Fibroblast of the aortic adventitia (primary cell): ENCODE data around the gene N4BP2L2. TPM values are rescaled to one million over a fixed set of nuclear protein-coding genes. Genes with fewer than 3 reads are reported as not detected.

ENCODE experiments used
- DNase-seq: peaks from one replicate; pipeline ENCODE4 v3.0.0-alpha.2; 2010; ENCODE audit warnings: low read depth
- H3K4me3 ChIP-seq: 2 replicates; pipeline ENCODE4 v1.5.1; 2011; ENCODE audit warnings: low read depth, mild to moderate bottlenecking, control low read depth, low read length, moderate library complexity
- total RNA-seq: library from RNA; depleted of rRNA; stranded (reverse); fragments of >200 nt; gene quantifications from 2 replicates; pipeline ENCODE4 v1.2.3, GENCODE V29; 2012; ENCODE audit warnings: low replicate concordance
- TF ChIP-seq, protein P1 (sequence below): IDR thresholded peaks from 2 replicates; pipeline ENCODE4 v1.5.1; 2011; ENCODE audit warnings: mild to moderate bottlenecking, low read length, control low read depth, inconsistent platforms; ENCODE audit not compliant: insufficient read depth

Gene N4BP2L2
- total RNA-seq, 1 donor = 157 TPM

DNA sequence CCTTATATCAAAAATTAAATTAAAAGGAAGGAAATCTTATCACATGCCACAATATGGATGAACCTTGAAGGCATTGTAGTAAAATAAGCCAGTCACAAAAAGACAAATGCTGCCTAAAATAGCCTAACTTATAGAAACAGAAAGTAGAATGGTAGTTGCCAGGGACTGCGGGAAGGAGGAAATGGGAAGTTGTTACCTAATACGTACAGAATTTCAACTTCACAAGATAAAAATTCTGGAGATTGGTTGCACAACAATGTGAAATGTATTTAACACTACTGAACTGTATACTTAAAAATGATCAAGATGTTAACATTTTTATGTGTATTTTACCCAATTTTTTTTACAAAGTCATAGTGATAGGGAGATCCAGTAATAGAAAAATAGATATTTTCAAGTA is 10.2 kb upstream of the N4BP2L2 start:
- DNase-seq = peak; percentile 66
- no peak overlapping the region for H3K4me3 ChIP-seq

DNA sequence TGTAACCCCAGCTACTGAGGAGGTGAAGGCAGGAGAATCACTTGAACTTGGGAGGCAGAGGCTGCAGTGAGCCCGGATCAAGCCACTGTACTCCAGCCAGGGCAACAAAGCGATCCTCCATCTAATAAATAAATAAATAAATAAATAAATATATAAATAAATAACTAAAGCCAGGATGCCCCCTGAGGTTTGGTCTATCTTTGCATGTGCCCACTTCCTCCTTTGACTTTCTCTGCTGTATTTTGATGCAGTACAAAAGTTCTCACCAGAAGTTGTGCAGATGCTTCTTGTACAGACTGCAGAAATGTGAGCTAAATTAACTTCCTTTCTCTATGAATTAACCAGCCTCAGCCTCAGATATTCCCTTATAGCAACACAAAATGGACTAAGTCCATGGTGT is 6.5 kb upstream of the N4BP2L2 start:
- no peak for DNase-seq
- H3K4me3 ChIP-seq = no peak overlapping the region
- TF ChIP-seq, protein P1, sequence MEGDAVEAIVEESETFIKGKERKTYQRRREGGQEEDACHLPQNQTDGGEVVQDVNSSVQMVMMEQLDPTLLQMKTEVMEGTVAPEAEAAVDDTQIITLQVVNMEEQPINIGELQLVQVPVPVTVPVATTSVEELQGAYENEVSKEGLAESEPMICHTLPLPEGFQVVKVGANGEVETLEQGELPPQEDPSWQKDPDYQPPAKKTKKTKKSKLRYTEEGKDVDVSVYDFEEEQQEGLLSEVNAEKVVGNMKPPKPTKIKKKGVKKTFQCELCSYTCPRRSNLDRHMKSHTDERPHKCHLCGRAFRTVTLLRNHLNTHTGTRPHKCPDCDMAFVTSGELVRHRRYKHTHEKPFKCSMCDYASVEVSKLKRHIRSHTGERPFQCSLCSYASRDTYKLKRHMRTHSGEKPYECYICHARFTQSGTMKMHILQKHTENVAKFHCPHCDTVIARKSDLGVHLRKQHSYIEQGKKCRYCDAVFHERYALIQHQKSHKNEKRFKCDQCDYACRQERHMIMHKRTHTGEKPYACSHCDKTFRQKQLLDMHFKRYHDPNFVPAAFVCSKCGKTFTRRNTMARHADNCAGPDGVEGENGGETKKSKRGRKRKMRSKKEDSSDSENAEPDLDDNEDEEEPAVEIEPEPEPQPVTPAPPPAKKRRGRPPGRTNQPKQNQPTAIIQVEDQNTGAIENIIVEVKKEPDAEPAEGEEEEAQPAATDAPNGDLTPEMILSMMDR = no peak

More for the DNA sequence above, 10.2 kb upstream of the N4BP2L2 start:
- TF ChIP-seq, protein P1 = no peak

DNA sequence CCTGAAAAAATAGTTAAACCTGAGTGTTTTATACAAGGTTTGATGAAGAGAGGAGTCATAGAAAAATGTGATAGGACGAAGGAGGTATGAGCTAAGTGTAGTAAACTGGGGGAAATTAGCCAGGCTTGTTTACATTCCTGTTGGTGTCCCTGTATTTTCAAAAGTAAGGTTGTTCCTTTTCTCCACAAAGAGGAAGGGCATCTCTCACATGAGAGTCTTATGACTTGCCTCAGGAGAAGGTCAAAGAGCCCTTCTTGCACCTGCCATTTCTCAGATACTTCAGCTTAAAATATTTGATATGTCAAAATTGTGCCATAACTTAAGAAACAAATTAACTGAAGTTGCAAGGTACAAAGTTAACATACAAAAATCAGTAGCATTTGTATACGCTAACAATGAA is 3.6 kb upstream of the N4BP2L2 start:
- H3K4me3 ChIP-seq = no peak overlapping the region
- DNase-seq = no peak
- TF ChIP-seq, protein P1 = no peak

DNA sequence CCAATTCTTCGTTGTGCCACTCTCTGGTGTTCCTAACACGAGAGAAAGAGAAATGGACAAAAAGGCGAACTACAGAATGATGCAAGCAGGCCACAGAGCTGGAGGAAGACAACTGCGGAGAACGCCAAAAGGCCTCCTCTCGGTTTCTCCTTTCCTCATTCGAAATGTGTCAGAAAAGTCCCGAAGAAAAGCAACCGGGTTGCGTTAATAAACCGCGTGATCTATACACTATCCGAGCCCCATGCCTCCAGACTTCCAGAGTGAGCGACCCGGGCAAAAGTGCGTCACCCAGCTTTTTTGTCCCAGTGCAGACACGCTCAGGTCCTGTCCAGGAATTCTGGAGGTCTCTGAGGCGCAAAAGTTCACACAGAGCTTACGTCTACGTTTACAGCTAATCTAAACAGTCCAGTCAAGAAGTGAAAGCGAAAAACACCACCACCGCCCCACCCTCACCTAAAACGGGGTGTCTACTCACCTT is 413 bp downstream of the N4BP2L2 start:
- TF ChIP-seq, protein P1 = no peak
- H3K4me3 ChIP-seq = peak overlapping the region; percentile 82
- no peak for DNase-seq

DNA sequence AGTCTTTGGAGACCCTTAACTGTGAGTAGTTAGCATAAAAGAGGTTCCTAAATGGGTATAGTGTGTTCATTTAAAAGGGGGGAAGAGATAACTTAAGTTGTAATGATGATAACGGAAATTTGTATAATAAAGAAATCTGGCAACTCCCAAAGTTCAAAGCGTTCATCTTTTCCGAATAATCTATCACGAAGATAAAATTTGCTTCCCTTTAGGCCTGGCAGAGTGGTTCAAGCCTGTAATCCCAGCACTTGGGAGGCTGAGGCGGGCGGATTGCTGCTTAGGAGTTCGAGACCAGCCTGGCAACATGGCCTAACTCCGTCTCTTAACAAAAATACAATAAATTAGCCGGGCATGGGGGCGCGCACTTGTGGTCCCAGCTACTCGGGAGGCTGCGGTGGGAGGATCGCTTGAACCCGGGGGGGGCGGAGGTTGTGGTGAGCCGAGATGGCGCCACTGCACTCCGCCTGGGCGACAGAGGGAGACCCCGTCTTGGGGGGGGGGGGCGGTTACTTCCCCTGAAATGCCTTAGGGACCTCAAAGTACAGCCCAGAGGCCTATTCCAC is 934 bp downstream of the N4BP2L2 start:
- DNase-seq = peak; percentile 26
- H3K4me3 ChIP-seq = peak overlapping the region; percentile 82
- TF ChIP-seq, protein P1 = no peak

DNA sequence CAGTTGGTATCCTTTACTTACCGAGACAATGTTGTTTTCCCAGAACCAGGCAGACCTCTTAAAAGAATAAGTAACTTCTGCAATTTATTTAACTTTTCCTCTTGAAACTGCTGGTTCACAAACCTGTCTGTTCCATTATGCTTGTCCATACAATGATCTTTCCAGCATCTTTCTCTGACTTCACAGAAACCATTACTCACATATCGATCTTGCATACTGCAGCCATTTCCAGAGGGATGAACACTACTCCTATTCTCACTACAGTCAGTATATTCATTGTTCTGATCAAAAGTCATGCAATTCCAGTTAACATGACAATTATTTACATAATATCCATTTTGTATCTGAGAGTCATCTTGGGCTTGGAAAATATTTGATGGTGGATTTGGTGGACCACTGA is 2.8 kb downstream of the N4BP2L2 start:
- DNase-seq = no peak
- H3K4me3 ChIP-seq = no peak overlapping the region
- TF ChIP-seq, protein P1 = no peak

DNA sequence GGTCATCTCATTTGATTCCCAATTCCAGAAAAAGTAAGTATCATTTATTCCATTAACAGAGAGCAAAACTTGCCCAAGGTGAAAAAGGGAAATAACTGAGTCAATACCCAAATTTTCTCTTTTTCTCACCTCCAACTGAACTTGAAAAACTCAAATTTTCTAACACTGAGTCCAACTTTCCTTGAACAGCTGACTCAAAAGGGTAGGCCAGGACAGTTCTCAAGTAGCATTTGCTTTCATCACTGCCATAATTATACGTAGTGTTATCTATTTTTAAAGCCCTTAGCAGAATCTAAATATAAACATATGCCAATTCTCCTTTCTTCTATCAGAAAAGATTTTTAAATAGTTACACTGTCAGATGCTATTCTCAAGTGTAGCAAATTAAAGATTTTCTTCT is 3.5 kb downstream of the N4BP2L2 start:
- no peak for DNase-seq
- H3K4me3 ChIP-seq = no peak overlapping the region
- TF ChIP-seq, protein P1 = no peak
